Ovary (tissue), 3 donors: ENCODE results near the gene COX7A1.

Source experiments
- EP300 ChIP-seq: sonication (generic); formaldehyde crosslinking; IDR thresholded peaks from one replicate; pipeline ENCODE4 v1.6.1; 2017; ENCODE audit warnings: antibody characterized with exemption
- POLR2A ChIP-seq: fragments of 450-650 bp; IDR thresholded peaks from one replicate; pipeline ENCODE4 v1.6.1; 2017; ENCODE audit warnings: antibody characterized with exemption, mild to moderate bottlenecking, moderate library complexity
- TF ChIP-seq, protein P1 (sequence below), 3 donors: fragments of 450-650 bp in 2 of 3; fragments of 200-600 bp in 1 of 3; IDR thresholded peaks; one replicate each; pipeline versions ENCODE4 v1.5.1 to v1.8.0; 2016 to 2022; ENCODE audit warnings: antibody characterized with exemption in 3 of 3, mild to moderate bottlenecking in 1 of 3
- donor health status: DM: no; HTN: no; CAD: no.

DNA sequence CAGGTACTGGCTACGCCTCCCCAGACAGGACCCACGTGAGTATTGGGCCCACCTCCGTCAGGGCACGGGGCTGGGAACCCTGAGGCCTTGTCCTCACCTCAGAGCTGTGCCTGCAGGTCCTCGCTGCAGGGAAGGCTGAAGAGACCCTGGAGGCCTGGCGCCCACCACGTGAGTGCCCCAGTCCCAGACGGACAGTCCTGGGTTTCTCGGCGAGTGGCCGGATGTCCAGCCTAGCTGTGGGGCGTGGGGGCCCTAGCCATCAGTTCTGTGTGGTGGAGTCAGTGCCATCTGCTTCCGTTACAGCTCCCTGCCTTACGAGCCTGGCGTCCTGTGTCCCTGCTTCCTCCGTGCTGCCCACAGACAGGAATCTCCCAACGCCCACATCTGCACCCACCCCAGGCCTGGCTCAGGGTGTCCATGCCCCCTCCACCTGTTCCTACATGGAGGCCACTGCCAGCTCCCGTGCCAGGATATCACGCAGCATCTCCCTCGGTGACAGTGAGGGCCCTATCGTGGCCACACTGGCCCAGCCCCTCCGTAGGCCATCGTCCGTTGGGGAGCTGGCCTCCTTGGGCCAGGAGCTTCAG lies 49.1 kb downstream of the COX7A1 start:
- TF ChIP-seq, protein P1, sequence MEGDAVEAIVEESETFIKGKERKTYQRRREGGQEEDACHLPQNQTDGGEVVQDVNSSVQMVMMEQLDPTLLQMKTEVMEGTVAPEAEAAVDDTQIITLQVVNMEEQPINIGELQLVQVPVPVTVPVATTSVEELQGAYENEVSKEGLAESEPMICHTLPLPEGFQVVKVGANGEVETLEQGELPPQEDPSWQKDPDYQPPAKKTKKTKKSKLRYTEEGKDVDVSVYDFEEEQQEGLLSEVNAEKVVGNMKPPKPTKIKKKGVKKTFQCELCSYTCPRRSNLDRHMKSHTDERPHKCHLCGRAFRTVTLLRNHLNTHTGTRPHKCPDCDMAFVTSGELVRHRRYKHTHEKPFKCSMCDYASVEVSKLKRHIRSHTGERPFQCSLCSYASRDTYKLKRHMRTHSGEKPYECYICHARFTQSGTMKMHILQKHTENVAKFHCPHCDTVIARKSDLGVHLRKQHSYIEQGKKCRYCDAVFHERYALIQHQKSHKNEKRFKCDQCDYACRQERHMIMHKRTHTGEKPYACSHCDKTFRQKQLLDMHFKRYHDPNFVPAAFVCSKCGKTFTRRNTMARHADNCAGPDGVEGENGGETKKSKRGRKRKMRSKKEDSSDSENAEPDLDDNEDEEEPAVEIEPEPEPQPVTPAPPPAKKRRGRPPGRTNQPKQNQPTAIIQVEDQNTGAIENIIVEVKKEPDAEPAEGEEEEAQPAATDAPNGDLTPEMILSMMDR (IDR thresholded peaks at IDR 0.05): no peak
- no peak for TF ChIP-seq POLR2A
- no peak for TF ChIP-seq EP300
